OCI-LY7 (cell line): Measurements from ENCODE around the gene COL17A1. TPM values are rescaled to one million over a fixed set of nuclear protein-coding genes. Genes with fewer than 3 reads are reported as not detected.
A peak's percentile ranks its signal among the peaks of the same experiment; 100 is the strongest.

Source experiments
- BruUV-seq: library from RNA; stranded (reverse); fragments of 400-500 nt; replicated peaks from 2 replicates; lab custom pipeline; 2021; lab: Mats Ljungman, UMichigan
- CTCF ChIA-PET: fragments of 300-600 bp; sonication (Branson Sonifier 250); formaldehyde crosslinking; loops from one replicate; lab custom pipeline; 2022; ENCODE audit warnings: antibody characterized with exemption; ENCODE audit not compliant: unreplicated experiment; lab: Charles Lee
- POLR2A ChIA-PET: fragments of 300-600 bp; sonication (Branson Sonifier 250); formaldehyde crosslinking; loops from one replicate; lab custom pipeline; 2022; ENCODE audit warnings: antibody characterized with exemption; lab: Charles Lee
- DNase-seq: peaks from one replicate; pipeline ENCODE4 v3.0.0-alpha.2; 2015; ENCODE audit warnings: low spot score
- H2AFZ ChIP-seq: fragments of 200-600 bp; sonication (generic), shearing (Covaris generic); 2 replicates; pipeline ENCODE4 v1.6.1; 2014; ENCODE audit warnings: mild to moderate bottlenecking, antibody characterized with exemption, low read length, moderate library complexity
- H3K27ac ChIP-seq: fragments of 200-600 bp; sonication (generic); 2 replicates; pipeline ENCODE4 v1.5.1; 2014; ENCODE audit warnings: mixed run types, low read depth, mild to moderate bottlenecking, moderate library complexity, low read length, inconsistent platforms; ENCODE audit not compliant: poor library complexity, severe bottlenecking
- H3K36me3 ChIP-seq: fragments of 200-600 bp; sonication (generic); 2 replicates; pipeline ENCODE4 v1.6.1; 2014; ENCODE audit warnings: mild to moderate bottlenecking, antibody characterized with exemption, low read length, moderate library complexity, mixed read lengths; ENCODE audit not compliant: insufficient read depth
- H3K4me1 ChIP-seq: fragments of 200-600 bp; sonication (generic); 2 replicates; pipeline ENCODE4 v1.5.1; 2014; ENCODE audit warnings: mild to moderate bottlenecking, low read length; ENCODE audit not compliant: insufficient read depth, poor library complexity, severe bottlenecking
- H3K4me2 ChIP-seq: fragments of 200-600 bp; sonication (generic); 2 replicates; pipeline ENCODE4 v1.6.1; 2014; ENCODE audit warnings: mild to moderate bottlenecking, low read length
- H3K4me3 ChIP-seq: fragments of 200-600 bp; sonication (generic); 2 replicates; pipeline ENCODE4 v1.5.1; 2014; ENCODE audit warnings: mild to moderate bottlenecking, low read depth, low read length; ENCODE audit not compliant: poor library complexity, severe bottlenecking
- H3K79me2 ChIP-seq: fragments of 200-600 bp; sonication (generic); 2 replicates; pipeline ENCODE4 v1.6.1; 2016; ENCODE audit warnings: low read depth, mild to moderate bottlenecking, low read length, moderate library complexity, mixed read lengths; ENCODE audit not compliant: insufficient read depth
- H3K9me2 ChIP-seq: fragments of 200-600 bp; sonication (generic); 2 replicates; pipeline ENCODE4 v1.6.1; 2016; ENCODE audit warnings: mild to moderate bottlenecking, low read length, mixed read lengths; ENCODE audit not compliant: insufficient read depth
- H3K9me3 ChIP-seq: fragments of 200-600 bp; sonication (generic); 2 replicates; pipeline ENCODE4 v1.6.1; 2014; ENCODE audit warnings: mild to moderate bottlenecking, mixed run types, low read length, mixed read lengths
- H4K20me1 ChIP-seq: fragments of 200-600 bp; sonication (generic); 2 replicates; pipeline ENCODE4 v1.6.1; 2014; ENCODE audit warnings: mild to moderate bottlenecking, antibody characterized with exemption, low read length, moderate library complexity, mixed read lengths; ENCODE audit not compliant: insufficient read depth
- CTCF ChIP-seq: fragments of 200-600 bp; sonication (generic); conservative IDR thresholded peaks from 2 replicates; pipeline ENCODE4 v1.5.1; 2014; ENCODE audit warnings: mild to moderate bottlenecking, antibody characterized with exemption, low read length, moderate library complexity, mixed read lengths
- EZH2phosphoT487 ChIP-seq: fragments of 200-600 bp; sonication (generic); IDR thresholded peaks from 2 replicates; pipeline ENCODE4 v1.6.1; 2018; ENCODE audit warnings: low read depth, borderline replicate concordance, mild to moderate bottlenecking, mixed run types, antibody characterized with exemption, low read length, moderate library complexity, mixed read lengths
- intact Hi-C: fragments of 100-400 bp; cut with micrococcal nuclease; formaldehyde crosslinking; loops from one replicate; pipeline ENCODE4 v1.10.0; 2022; ENCODE audit not compliant: unreplicated experiment
- total RNA-seq, 2 experiments: library from RNA; depleted of rRNA in 1 of 2; stranded (reverse); fragments of >200 nt in 1 of 2; shearing (Covaris generic) in 1 of 2; gene quantifications; 2 replicates each; pipeline ENCODE4 v1.2.3, GENCODE V29; 2014 to 2022

Gene COL17A1
- total RNA-seq, 2 experiments from 2014 or later, result 0.17 TPM; not detected in 1

- no TSS peak for BruUV-seq
- ChIA-PET POLR2A (interaction anchor here (0.7 kb wide), 1 partner anchor 64 kb away, joined by 5 read pairs; no protein-coding TSS in a partner anchor), CTCF (no interaction called here)
- peaks cover 18% of the 10 kb centered on the region for H3K4me1 ChIP-seq
- DNase-seq, result no peak
- no peaks in the 10 kb centered on the region for H3K36me3 ChIP-seq
- no peak overlapping the region for H2AFZ ChIP-seq
- H3K9me3 ChIP-seq, result no peaks in the 10 kb centered on the region
- no peak overlapping the region for H3K4me3 ChIP-seq
- H3K27ac ChIP-seq, result no peak overlapping the region
- H3K9me2 ChIP-seq, result no peaks in the 10 kb centered on the region
- TF ChIP-seq CTCF (no peak), EZH2phosphoT487 (no peak)
- intact Hi-C loops, result no loop called here
- H3K79me2 ChIP-seq, result peaks cover 28% of the 10 kb centered on the region
- no peaks in the 10 kb centered on the region; the same call in 1 of the 2 replicates for H4K20me1 ChIP-seq
- no peak overlapping the region for H3K4me2 ChIP-seq
Measured at GRCh38 chr10:103986360-103986759, 99.3 kb downstream of the COL17A1 start.

- H3K4me1 ChIP-seq, result peaks cover 18% of the 10 kb centered on the region
- H3K9me2 ChIP-seq, result no peaks in the 10 kb centered on the region
- peaks cover 31% of the 10 kb centered on the region for H3K79me2 ChIP-seq
- no peaks in the 10 kb centered on the region for H3K36me3 ChIP-seq
- H4K20me1 ChIP-seq, result no peaks in the 10 kb centered on the region; the same call in 1 of the 2 replicates
- CTCF ChIA-PET, result no interaction called here
- POLR2A ChIA-PET, result no interaction called here
- intact Hi-C loops, result no loop called here
- H2AFZ ChIP-seq, result no peak overlapping the region
- no TSS peak for BruUV-seq
- no peak overlapping the region for H3K4me3 ChIP-seq
- H3K9me3 ChIP-seq, result no peaks in the 10 kb centered on the region
- H3K4me2 ChIP-seq, result no peak overlapping the region
- no peak overlapping the region for H3K27ac ChIP-seq
- no peak for DNase-seq
- no peak for TF ChIP-seq EZH2phosphoT487
- TF ChIP-seq CTCF, result no peak
Measured at GRCh38 chr10:103985726-103986125, 100.0 kb downstream of the COL17A1 start.

DNA sequence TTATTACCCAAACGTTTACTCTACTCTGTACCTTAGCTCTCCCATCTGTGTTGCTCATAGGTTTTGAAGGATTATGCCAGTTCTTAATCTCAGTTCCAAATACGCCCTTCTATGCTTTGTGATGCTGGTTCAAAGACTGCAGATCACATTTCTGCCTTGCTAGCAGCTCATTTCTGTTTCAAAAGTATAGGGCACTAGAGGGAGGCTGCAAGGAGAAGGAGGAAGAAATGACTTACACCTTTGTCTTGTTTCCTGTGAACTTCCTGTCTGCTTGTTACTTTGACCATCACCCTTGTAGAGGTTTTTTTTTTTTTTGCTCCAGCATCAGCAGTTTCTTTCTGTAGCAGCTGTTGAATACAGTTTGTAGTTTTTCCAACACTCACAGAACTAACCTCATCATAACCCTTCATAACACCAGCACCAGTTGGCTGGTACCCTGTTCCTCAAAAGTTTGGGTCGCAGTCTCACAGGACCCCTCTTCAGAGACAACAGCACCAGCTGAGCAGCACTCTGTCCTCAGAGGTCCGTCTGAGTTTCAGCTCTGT lies 102.2 kb downstream of the COL17A1 start:
- TF ChIP-seq CTCF, result no peak
- intact Hi-C loops, result loop anchor here (2.0 kb wide), 2 partner anchors 17 to 139 kb away; partner anchors contain the start of genes SFR1 and SLK
- H3K4me1 ChIP-seq, result peaks cover 18% of the 10 kb centered on the region
- H3K79me2 ChIP-seq, result peaks cover 31% of the 10 kb centered on the region
- H3K36me3 ChIP-seq, result no peaks in the 10 kb centered on the region
- peak overlapping the region; percentile 15; the same call in 1 of the 2 replicates for H2AFZ ChIP-seq
- POLR2A ChIA-PET, result interaction anchor here (0.5 to 1.1 kb wide), 7 partner anchors 15 to 368 kb away, joined by 3 to 10 read pairs (median 3); no protein-coding TSS in a partner anchor
- H3K27ac ChIP-seq, result peak overlapping the region; percentile 56
- CTCF ChIA-PET, result interaction anchor here (0.6 to 1.2 kb wide), 3 partner anchors 14 to 310 kb away, joined by 3 read pairs; no protein-coding TSS in a partner anchor
- no peaks in the 10 kb centered on the region for H3K9me3 ChIP-seq
- BruUV-seq, result no TSS peak
- H3K4me3 ChIP-seq, result peak overlapping the region; percentile 44
- H3K4me2 ChIP-seq, result peak overlapping the region; percentile 79
- DNase-seq, result peak; percentile 67
- no peaks in the 10 kb centered on the region for H3K9me2 ChIP-seq
- H4K20me1 ChIP-seq, result no peaks in the 10 kb centered on the region; the same call in 1 of the 2 replicates
